Calu3 (cell line): ENCODE results near the gene SMLR1. TPM values are rescaled to one million over a fixed set of nuclear protein-coding genes. Genes with fewer than 3 reads are reported as not detected.
A peak's percentile ranks its signal among the peaks of the same experiment; 100 is the strongest.

Experiments used
- BruUV-seq: library from RNA; stranded (reverse); fragments of 400-500 nt; replicated peaks from 2 replicates; lab custom pipeline; 2021; lab: Mats Ljungman, UMichigan
- CTCF ChIA-PET: fragments of 300-600 bp; sonication (Branson Sonifier 250); formaldehyde crosslinking; loops from one replicate; lab custom pipeline; 2022; ENCODE audit warnings: antibody characterized with exemption; lab: Charles Lee
- DNase-seq: peaks from one replicate; pipeline ENCODE4 v3.0.0; 2022
- H3K27ac Mint-ChIP-seq: one replicate; pipeline ENCODE4 v1.8.0; 2022; ENCODE audit warnings: mixed read lengths; ENCODE audit not compliant: unreplicated experiment
- H3K27me3 Mint-ChIP-seq: one replicate; pipeline ENCODE4 v1.8.0; 2022; ENCODE audit warnings: mixed read lengths; ENCODE audit not compliant: unreplicated experiment
- H3K36me3 Mint-ChIP-seq: one replicate; pipeline ENCODE4 v1.8.0; 2022; ENCODE audit warnings: mild to moderate bottlenecking, moderate library complexity, mixed read lengths; ENCODE audit not compliant: insufficient read depth, unreplicated experiment
- H3K4me1 Mint-ChIP-seq: one replicate; pipeline ENCODE4 v1.8.0; 2022; ENCODE audit warnings: mild to moderate bottlenecking, low read depth, mixed read lengths; ENCODE audit not compliant: unreplicated experiment
- H3K4me3 Mint-ChIP-seq: one replicate; pipeline ENCODE4 v1.8.0; 2022; ENCODE audit warnings: mild to moderate bottlenecking, low read depth, moderate library complexity, mixed read lengths; ENCODE audit not compliant: unreplicated experiment
- H3K9me3 Mint-ChIP-seq: one replicate; pipeline ENCODE4 v1.8.0; 2022; ENCODE audit warnings: low read depth, mixed read lengths; ENCODE audit not compliant: unreplicated experiment
- CTCF ChIP-seq: fragments of 200-600 bp; IDR thresholded peaks from one replicate; pipeline ENCODE4 v1.8.0; 2022; ENCODE audit warnings: antibody characterized with exemption; ENCODE audit not compliant: unreplicated experiment
- intact Hi-C: fragments of 100-400 bp; cut with micrococcal nuclease; formaldehyde crosslinking; loops from one replicate; pipeline ENCODE4 v1.10.0; 2022; ENCODE audit not compliant: unreplicated experiment
- total RNA-seq: library from RNA; stranded (reverse); gene quantifications from 2 replicates; pipeline ENCODE4 v1.2.3, GENCODE V29; 2022

Gene SMLR1
- total RNA-seq, 1 experiment from 2014 or later, result not detected

- Mint-ChIP-seq H3K27ac (no peak overlapping the region), H3K4me3 (no peak overlapping the region), H3K9me3 (no peaks in the 10 kb centered on the region), H3K27me3 (no peaks in the 10 kb centered on the region), H3K36me3 (peaks cover 29% of the 10 kb centered on the region), H3K4me1 (no peaks in the 10 kb centered on the region)
- intact Hi-C loops, result no loop called here
- DNase-seq, result no peak
- BruUV-seq, result no TSS peak
- CTCF ChIA-PET, result no interaction called here
- no peak for TF ChIP-seq CTCF
These were observed 37.1 kb downstream of the SMLR1 start for GRCh38 chr6:130864344-130864743.

GRCh38 chr6:130865793-130866192, 38.6 kb downstream of the SMLR1 start:
- H3K36me3 Mint-ChIP-seq, result peaks cover 32% of the 10 kb centered on the region

GRCh38 chr6:130869681-130870080, 42.5 kb downstream of the SMLR1 start:
- H3K4me1 Mint-ChIP-seq, result no peaks in the 10 kb centered on the region
- BruUV-seq, result TSS peak; percentile 100
- CTCF ChIA-PET, result no interaction called here
- intact Hi-C loops, result loop anchor here (10.0 kb wide), 1 partner anchor 545 kb away; no protein-coding TSS in a partner anchor
- DNase-seq, result no peak
- peaks cover 17% of the 10 kb centered on the region for H3K36me3 Mint-ChIP-seq
- no peak overlapping the region for H3K27ac Mint-ChIP-seq
- no peak for TF ChIP-seq CTCF
- H3K27me3 Mint-ChIP-seq, result no peaks in the 10 kb centered on the region
- no peaks in the 10 kb centered on the region for H3K9me3 Mint-ChIP-seq
- no peak overlapping the region for H3K4me3 Mint-ChIP-seq

More at GRCh38 chr6:130865793-130866192, 38.6 kb downstream of the SMLR1 start:
- Mint-ChIP-seq H3K4me3 (no peak overlapping the region), H3K27me3 (no peaks in the 10 kb centered on the region), H3K27ac (no peak overlapping the region), H3K4me1 (no peaks in the 10 kb centered on the region), H3K9me3 (no peaks in the 10 kb centered on the region)
- BruUV-seq, result no TSS peak
- CTCF ChIA-PET, result no interaction called here
- intact Hi-C loops, result no loop called here
- DNase-seq, result no peak
- no peak for TF ChIP-seq CTCF

DNA sequence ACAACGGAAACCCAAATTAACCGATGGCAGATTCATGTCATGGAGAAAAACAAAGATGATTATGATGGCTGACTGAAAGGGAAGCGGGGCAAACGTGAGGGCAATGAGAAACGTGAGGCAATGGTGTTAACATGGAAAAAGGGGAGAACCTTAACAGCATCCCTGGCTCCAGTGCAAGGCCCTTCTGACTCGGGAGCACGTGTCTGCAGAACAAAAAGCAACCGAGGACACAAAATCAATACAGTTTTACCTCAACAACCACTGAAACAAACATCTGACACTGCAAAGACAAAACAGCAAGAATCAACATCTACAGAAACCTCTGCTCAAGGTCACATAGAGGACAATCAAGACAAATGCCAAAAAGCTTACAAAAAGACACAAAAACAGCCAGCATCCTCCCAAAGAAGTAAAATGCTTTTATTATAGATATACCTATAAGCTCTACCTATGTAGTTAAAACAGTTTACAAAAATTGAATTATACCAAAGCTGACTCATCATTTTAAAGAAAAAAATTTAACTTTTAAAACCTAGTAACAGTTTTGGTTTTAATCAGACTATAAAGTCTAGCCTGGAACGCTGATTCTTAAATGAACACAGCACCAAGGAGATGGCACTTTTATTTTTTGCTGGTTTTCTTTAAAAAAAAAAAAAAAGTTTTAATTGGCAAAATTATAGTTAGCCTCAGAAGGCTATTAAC, 43.1 kb downstream of the SMLR1 start:
- no TSS peak for BruUV-seq
- Mint-ChIP-seq H3K27me3 (no peaks in the 10 kb centered on the region), H3K4me3 (no peak overlapping the region), H3K4me1 (no peaks in the 10 kb centered on the region), H3K9me3 (no peaks in the 10 kb centered on the region), H3K36me3 (peaks cover 17% of the 10 kb centered on the region), H3K27ac (no peak overlapping the region)
- CTCF ChIA-PET, result no interaction called here
- intact Hi-C loops, result loop anchor here (10.0 kb wide), 1 partner anchor 546 kb away; no protein-coding TSS in a partner anchor
- no peak for DNase-seq
- TF ChIP-seq CTCF, result no peak
